CD4-positive, alpha-beta T cell treated with Interleukin-1 beta for 1 hour (primary cell): Measurements from ENCODE around the gene WWOX.

Experiments used
- DNase-seq, 2 donors: peaks; one replicate each; pipeline ENCODE4 v3.0.0-alpha.2; 2020 to 2022

The WWOX gene

GRCh38 chr16:78706637-78707036 lies 607.2 kb downstream of the WWOX start:
- DNase-seq = no peak

DNA sequence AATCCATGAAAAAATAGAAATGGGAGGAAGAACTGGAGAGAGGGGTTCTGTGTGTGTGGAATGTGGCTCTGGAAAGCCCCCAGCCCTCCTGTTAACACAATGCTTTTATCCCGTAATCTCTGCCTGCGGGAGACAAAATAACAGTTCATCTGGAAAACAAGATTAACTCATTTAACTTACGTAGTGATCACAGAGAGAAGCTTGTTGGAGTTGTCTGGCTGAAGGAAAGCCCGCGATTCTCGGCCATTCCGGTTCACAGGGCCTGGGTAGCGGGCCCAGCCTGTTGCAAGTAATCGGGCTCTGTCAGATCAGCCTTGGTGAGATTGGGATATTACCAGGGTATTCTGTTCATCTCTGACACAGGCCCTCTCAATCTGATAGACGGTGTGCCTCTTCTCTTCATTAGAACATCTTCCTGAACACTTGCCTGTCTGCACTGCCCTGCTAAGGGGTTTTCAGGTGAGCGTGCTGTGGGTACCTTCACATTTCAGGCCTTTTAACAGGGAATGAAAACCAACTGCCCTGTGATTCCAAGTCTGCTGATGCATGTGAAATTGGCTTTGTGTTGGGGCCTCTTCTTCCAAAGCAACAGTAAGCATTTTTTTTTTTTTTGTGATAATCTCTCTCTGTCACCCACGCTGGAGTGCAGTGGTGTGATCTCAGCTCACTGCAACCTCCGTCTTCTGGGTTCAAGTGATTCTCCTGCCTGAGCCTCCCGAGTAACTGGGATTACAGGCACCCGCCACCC lies 609.9 kb downstream of the WWOX start:
- no peak for DNase-seq

GRCh38 chr16:78715106-78715505 lies 615.7 kb downstream of the WWOX start:
- no peak for DNase-seq

- DNase-seq = no peak
Measured at GRCh38 chr16:78715673-78716072, 616.2 kb downstream of the WWOX start.

GRCh38 chr16:78718141-78718540 lies 618.7 kb downstream of the WWOX start:
- DNase-seq = no peak

DNA sequence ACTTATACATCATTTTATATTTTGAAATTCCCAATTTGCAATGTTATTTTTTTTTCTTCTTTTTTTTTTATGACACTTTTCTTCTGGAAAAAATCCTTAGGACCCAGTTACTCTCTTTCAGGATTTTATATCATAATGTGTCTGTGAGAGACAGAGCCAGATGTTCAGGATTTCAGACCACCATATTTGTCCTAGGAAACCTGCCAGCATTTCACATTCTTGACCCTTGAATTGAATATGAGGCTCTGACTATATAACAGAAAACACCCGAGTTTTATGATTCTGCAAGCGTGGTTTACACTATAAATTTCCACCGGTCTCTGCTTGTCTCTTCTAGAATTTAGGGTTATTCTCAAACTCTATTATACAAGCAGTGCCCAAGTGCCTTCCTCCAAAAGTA lies 621.0 kb downstream of the WWOX start:
- DNase-seq = no peak

GRCh38 chr16:78727536-78727935 lies 628.1 kb downstream of the WWOX start:
- no peak for DNase-seq

DNA sequence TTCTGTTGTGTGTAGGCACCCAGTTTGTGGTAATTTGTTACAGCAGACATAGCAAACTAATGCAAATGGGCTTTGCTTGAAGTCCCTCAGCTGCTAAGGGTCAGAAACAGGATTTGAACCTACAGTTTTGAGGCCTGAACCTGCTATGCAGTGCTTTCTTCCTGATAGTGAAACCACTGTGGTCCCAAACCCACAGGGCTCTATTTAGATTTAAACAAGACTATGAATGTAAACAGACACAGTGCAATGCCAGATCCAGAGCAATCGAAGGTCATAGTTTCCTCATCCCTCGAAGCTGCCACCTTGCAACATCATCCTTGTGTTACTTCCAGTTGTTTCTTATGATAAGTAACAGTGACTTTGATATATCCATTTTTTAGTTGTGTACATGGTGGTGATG lies 630.2 kb downstream of the WWOX start:
- DNase-seq = no peak

DNA sequence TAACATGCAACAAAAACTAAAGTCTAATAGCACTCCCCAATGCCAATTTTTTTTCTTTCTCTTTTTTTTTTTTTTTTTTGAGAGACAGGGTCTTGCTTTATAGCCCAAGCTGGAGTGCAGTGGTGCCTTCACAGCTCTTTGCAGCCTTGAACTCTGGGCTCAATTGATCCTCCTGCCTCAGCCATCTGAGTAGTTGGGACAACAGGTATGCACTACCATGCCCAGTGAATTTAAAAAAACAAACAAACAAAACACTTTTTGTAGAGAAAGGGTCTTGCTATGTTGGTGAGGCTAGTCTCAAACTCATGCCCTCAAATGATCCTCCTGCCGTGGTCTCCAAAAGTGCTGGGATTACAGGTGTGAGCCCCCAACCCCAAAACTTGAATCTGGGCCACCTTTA lies 632.3 kb downstream of the WWOX start:
- DNase-seq = no peak

GRCh38 chr16:78732696-78733095 lies 633.2 kb downstream of the WWOX start:
- no peak for DNase-seq

GRCh38 chr16:78735337-78735736 lies 635.9 kb downstream of the WWOX start:
- DNase-seq = no peak

GRCh38 chr16:78737630-78738029 lies 638.2 kb downstream of the WWOX start:
- no peak for DNase-seq

- DNase-seq = no peak
Measured at GRCh38 chr16:78738557-78738956, 639.1 kb downstream of the WWOX start.

- DNase-seq = no peak
Measured at GRCh38 chr16:78740269-78740668, 640.8 kb downstream of the WWOX start.

- DNase-seq = peak; percentile 76 to 78
Measured at GRCh38 chr16:78742501-78743283, 643.2 kb downstream of the WWOX start.

DNA sequence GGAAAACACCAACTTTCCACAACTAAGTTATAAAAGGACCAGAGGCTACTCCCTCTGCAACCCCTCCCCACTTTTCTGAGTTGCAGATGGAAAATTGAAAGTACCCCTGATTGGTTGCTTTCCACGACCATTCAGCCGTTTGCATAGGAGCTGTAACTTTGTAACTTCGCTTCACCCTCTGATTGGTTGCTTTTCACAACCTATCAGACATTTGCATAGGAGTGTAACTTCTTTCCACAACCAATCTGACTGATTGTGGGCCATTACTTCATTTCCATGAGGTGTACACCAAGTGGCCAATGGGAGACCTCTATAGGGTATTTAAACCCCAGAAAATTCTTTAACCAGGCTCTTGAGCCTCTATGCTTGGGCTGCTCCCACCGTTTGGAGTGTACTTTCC lies 644.1 kb downstream of the WWOX start:
- no peak for DNase-seq

GRCh38 chr16:78744099-78744498 lies 644.6 kb downstream of the WWOX start:
- DNase-seq = no peak

DNA sequence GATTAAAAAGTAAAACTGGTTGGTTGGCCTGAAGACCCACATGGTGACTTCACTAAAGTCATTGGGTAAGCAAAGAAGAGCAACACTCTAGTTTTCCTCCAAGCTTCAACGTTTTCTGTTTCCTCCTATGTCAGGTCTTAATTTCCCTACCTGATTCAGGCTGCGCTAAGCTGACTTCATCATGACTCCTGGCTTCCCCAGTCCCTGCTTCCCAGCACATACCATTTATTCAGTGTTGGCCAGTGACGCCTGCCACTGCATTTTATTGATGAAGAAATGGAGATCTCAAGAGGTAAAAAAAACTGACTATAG lies 645.3 kb downstream of the WWOX start:
- no peak for DNase-seq

DNA sequence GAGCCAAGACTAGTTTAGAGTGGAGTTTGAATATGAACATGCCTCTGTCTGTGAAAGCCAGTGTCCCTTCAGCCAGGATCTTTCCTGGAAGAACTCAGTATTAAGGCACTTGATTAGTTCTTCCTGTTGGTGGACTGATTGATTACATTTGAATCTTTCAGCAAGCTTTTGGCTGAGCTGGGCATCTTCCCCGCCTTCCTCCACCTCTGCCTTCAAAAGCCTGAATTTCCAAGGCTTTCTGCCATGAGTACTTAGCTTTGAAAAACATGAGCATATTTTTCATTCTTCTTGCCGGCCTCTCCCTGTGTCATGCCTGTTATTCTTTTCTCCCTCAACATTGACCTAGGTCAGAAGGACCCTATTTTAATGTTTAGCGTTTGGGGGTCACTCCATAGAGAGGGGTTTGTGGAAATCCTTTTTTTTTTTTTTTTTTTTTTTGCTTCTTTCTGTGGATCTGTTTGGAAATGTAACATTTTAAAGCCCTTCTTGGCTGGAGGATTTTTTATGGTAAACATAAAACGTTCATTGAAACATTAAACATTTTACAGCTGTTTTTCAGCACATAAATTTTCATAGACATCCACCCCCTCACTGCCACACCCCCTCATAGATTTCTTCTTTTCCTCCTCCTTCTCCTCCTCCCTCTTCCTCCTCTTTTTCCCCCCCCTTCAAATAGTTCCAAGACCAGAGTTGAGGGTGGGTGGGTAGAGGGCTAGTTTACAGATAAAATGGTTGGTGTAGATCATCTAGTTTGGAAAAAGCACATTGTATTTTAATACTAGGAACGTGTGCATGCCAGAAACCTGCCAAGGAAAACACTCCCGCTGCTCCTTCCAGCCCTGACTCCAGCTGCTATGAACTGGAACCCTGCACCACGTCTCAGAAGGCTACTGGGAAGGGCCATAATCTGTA lies 645.9 kb downstream of the WWOX start:
- no peak for DNase-seq

- DNase-seq = no peak
Measured at GRCh38 chr16:78746718-78747117, 647.3 kb downstream of the WWOX start.

DNA sequence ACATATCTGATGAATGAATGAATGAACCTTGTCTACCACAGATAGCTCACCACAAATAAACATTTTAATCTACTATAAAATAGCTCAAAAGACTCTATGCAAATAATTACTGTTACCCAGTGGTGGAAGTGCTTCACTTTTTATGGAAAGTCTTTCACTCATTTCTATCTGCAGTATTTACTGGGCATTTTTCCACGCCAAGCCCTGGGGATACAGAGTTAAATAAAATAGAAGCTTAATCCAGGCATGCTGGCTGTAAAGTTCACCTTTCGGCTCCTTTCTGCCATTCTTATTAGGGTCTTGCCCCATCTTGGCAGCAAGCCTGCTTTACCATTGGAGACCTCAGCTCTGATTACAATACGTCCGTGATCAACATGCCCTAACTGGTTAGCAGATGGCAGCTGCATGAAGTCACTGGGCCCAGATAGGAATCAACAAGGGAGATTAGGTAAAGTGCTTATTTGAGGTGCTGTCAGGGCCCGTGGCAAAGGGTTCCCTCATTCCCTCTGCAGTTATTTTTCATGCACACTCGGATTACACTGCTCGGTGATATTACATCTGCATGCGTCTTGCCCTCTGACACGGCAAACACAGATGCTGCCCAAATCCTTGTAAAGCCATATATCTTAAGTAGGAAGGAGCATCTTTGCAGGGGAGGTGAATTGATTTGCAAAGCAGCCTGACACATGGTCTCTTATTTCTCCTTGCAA lies 648.9 kb downstream of the WWOX start:
- DNase-seq = no peak

DNA sequence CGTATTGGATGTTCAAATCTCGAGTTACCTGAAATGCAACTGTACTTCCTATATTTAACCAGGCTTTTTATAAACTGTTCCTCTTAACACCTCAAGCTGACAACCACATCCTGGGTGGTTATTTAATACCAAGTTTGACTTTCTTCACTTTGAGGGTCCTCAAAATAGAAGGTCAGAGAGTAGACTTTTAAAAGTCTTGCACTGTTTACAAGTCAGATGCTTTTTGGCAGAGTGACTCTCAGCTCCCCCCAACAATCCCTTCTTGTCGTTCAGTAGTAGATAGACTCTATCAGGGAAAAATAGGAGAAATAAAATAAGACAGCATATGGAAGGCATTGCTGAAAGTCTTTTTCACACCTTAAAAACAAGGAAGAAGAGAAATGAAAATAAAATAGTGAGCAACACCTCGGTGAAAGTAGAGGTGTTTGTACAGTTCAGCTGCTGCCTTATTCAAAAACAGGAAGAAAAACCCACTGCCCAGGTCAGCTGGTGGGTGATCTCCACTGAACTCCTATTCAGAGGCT lies 650.4 kb downstream of the WWOX start:
- peak in 1 of 2 donors; percentile 34 for DNase-seq

- DNase-seq = no peak
Measured at GRCh38 chr16:78750611-78751010, 651.2 kb downstream of the WWOX start.
